HepG2 (cell line): Measurements from ENCODE around the gene SCFD2. TPM values are rescaled to one million over a fixed set of nuclear protein-coding genes. Genes with fewer than 3 reads are reported as not detected.

Experiments
- ATAC-seq: fragments of 200-7000 bp; cut with Tn5 transposase; 3 replicates; pipeline ENCODE4 v1.9.1; 2020; ENCODE audit warnings: mild to moderate bottlenecking, moderate library complexity
- BruUV-seq: library from RNA; stranded (reverse); fragments of 400-500 nt; replicated peaks from 2 replicates; lab custom pipeline; 2021; lab: Mats Ljungman, UMichigan
- CTCF ChIA-PET: fragments of 300-600 bp; formaldehyde crosslinking; extraction: SDS; loops from one replicate; lab custom pipeline; 2021; ENCODE audit warnings: low total read pairs, inconsistent platforms, low intra/inter-chr PET ratio; lab: Yijun Ruan, JAX
- POLR2A ChIA-PET: fragments of 350-600 bp; sonication (Branson Sonifier 250); formaldehyde crosslinking; loops from one replicate; lab custom pipeline; 2020; ENCODE audit warnings: antibody characterized with exemption, inconsistent platforms; lab: Yijun Ruan, JAX
- DNase-seq: peaks from one replicate; pipeline ENCODE4 v3.0.0-alpha.2; 2015; ENCODE audit warnings: low spot score
- FAIRE-seq: peaks from 3 replicates; lab custom pipeline; 2011; peaks lifted over from hg19 to GRCh38; lab: Jason Lieb, UNC
- H2AFZ ChIP-seq: one replicate; pipeline ENCODE4 v1.6.1; 2011; ENCODE audit warnings: low read length, inconsistent platforms
- H3K27ac ChIP-seq: fragments of 300-600 bp; 3 replicates; pipeline ENCODE4 v1.8.0; 2011; ENCODE audit warnings: mixed run types, mild to moderate bottlenecking, mixed read lengths, low read length, inconsistent platforms; ENCODE audit not compliant: insufficient read depth; ENCODE audit errors: extremely low read length
- H3K27me3 ChIP-seq, 2 experiments: fragments of 200-600 bp in 1 of 2; 2 replicates in 1 of 2; 3 replicates in 1 of 2; pipeline versions ENCODE4 v1.6.0 to v1.8.0; 2011; ENCODE audit warnings: low read length in 2 of 2, mild to moderate bottlenecking in 2 of 2, moderate library complexity in 2 of 2, inconsistent platforms in 1 of 2; ENCODE audit not compliant: insufficient read depth in 2 of 2, control insufficient read depth in 1 of 2
- H3K36me3 ChIP-seq, 2 experiments: fragments of 200-600 bp in 1 of 2; replicated peaks in 1 of 2; 2 replicates in 1 of 2; 3 replicates in 1 of 2; pipeline versions ENCODE4 v1.5.1 to v1.8.0; 2011; ENCODE audit warnings: low read length in 2 of 2, inconsistent platforms in 1 of 2; ENCODE audit not compliant: insufficient read depth in 2 of 2, control insufficient read depth in 1 of 2
- H3K4me1 ChIP-seq: 2 replicates; pipeline ENCODE4 v1.5.1; 2012; ENCODE audit warnings: low read length, inconsistent platforms; ENCODE audit not compliant: insufficient read depth
- H3K4me2 ChIP-seq: 2 replicates; pipeline ENCODE4 v1.6.0; 2011; ENCODE audit warnings: low read depth, low read length, inconsistent platforms
- H3K4me3 ChIP-seq, 3 experiments: fragments of 200-600 bp in 1 of 3; sonication (generic), shearing (Covaris generic) in 1 of 3; replicated peaks in 1 of 3; 2 replicates each; pipeline ENCODE4 v1.5.1; 2011 to 2016; ENCODE audit warnings: low read length in 3 of 3, inconsistent platforms in 2 of 3, low read depth in 2 of 3, mild to moderate bottlenecking in 2 of 3, control low read depth in 1 of 3, mixed read lengths in 1 of 3; ENCODE audit not compliant: insufficient read depth in 1 of 3
- H3K79me2 ChIP-seq: one replicate; pipeline ENCODE4 v1.6.1; 2011; ENCODE audit warnings: low read length, inconsistent platforms; ENCODE audit not compliant: insufficient read depth
- H3K9ac ChIP-seq: 2 replicates; pipeline ENCODE4 v1.6.0; 2011; ENCODE audit warnings: mild to moderate bottlenecking, low read depth, low read length, inconsistent platforms; ENCODE audit not compliant: insufficient read depth
- H3K9me3 ChIP-seq: 2 replicates; pipeline ENCODE4 v1.5.1; 2012; ENCODE audit warnings: mild to moderate bottlenecking, low read length
- H4K20me1 ChIP-seq: 2 replicates; pipeline ENCODE4 v1.6.0; 2011; ENCODE audit warnings: inconsistent platforms, mild to moderate bottlenecking, low read length, moderate library complexity; ENCODE audit not compliant: insufficient read depth
- ASH2L ChIP-seq: fragments of 300-600, 200-600 bp; sonication (generic); IDR thresholded peaks from 2 replicates; pipeline ENCODE4 v1.7.0; 2017; ENCODE audit warnings: low read depth, mild to moderate bottlenecking, moderate library complexity, mixed read lengths, low read length; ENCODE audit not compliant: insufficient read length
- ATF1 ChIP-seq: IDR thresholded peaks from 2 replicates; pipeline ENCODE4 v1.6.1; 2016; ENCODE audit warnings: mild to moderate bottlenecking, control low read depth
- ATF7 ChIP-seq, 2 experiments: fragments of 450-650 bp in 1 of 2; sonication (generic) in 1 of 2; formaldehyde crosslinking in 1 of 2; IDR thresholded peaks; 2 replicates each; pipeline versions ENCODE4 v1.4.0 to v1.6.1; 2016 to 2020; ENCODE audit warnings: antibody characterized with exemption in 1 of 2, mild to moderate bottlenecking in 1 of 2, missing genetic modification reagents in 1 of 2
- E2F1 ChIP-seq: sonication (generic); formaldehyde crosslinking; IDR thresholded peaks from 2 replicates; pipeline ENCODE4 v1.5.0; 2020; ENCODE audit warnings: missing genetic modification reagents
- FOXA1 ChIP-seq, 2 experiments: fragments of 450-650 bp in 1 of 2; sonication (generic) in 1 of 2; formaldehyde crosslinking in 1 of 2; IDR thresholded peaks; 2 replicates each; pipeline versions ENCODE4 v1.4.0 to v1.6.1; 2016 to 2020; ENCODE audit warnings: missing genetic modification reagents in 1 of 2
- GATA4 ChIP-seq: sonication (generic); IDR thresholded peaks from 2 replicates; pipeline ENCODE4 v1.6.1; 2016; ENCODE audit warnings: antibody characterized with exemption, low read depth, borderline replicate concordance
- NFE2L1 ChIP-seq: sonication (generic); formaldehyde crosslinking; IDR thresholded peaks from 2 replicates; pipeline ENCODE4 v1.4.0; 2020; ENCODE audit warnings: missing genetic modification reagents, mild to moderate bottlenecking, borderline replicate concordance
- PITX1 ChIP-seq: sonication (generic); formaldehyde crosslinking; IDR thresholded peaks from 2 replicates; pipeline ENCODE4 v1.5.1; 2020; ENCODE audit warnings: mild to moderate bottlenecking, missing genetic modification reagents
- TEAD3 ChIP-seq: optimal IDR thresholded peaks from 2 replicates; pipeline ENCODE3; 2016; ENCODE audit warnings: borderline replicate concordance
- UBTF ChIP-seq: sonication (generic); formaldehyde crosslinking; IDR thresholded peaks from 2 replicates; pipeline ENCODE4 v1.4.0; 2020; ENCODE audit warnings: mild to moderate bottlenecking, missing genetic modification reagents
- ZNF280D ChIP-seq: sonication (generic); formaldehyde crosslinking; IDR thresholded peaks from 2 replicates; pipeline ENCODE4 v1.5.1; 2020; ENCODE audit warnings: mild to moderate bottlenecking, missing genetic modification reagents
- ZNF382 ChIP-seq: sonication (generic); formaldehyde crosslinking; IDR thresholded peaks from 2 replicates; pipeline ENCODE4 v1.5.0; 2020; ENCODE audit warnings: missing genetic modification reagents, mild to moderate bottlenecking, borderline replicate concordance
- ZNF530 ChIP-seq: sonication (generic); formaldehyde crosslinking; IDR thresholded peaks from 2 replicates; pipeline ENCODE4 v1.5.0; 2020; ENCODE audit warnings: low read depth, mild to moderate bottlenecking, missing genetic modification reagents
- WGBS: methylation state at CpG from one replicate; pipeline ENCODE4 v1.1.6; 2017; ENCODE audit warnings: low lambda C conversion rate; 5-methylcytosine and 5-hydroxymethylcytosine counted together
- in situ Hi-C: cut with HindIII; loops from 2 replicates; pipeline ENCODE4 v1.10.0; 2017; ENCODE audit warnings: low pct_unique_long_range_greater_than_20kb; ENCODE audit not compliant: extremely low pct_ligation_motif_present
- intact Hi-C: fragments of 100-400 bp; cut with micrococcal nuclease; formaldehyde crosslinking; loops from one replicate; pipeline ENCODE4 v1.10.0; 2022; ENCODE audit not compliant: unreplicated experiment
- polyA plus RNA-seq, 8 experiments: library from polyadenylated mRNA; depleted of rRNA in 3 of 8; stranded (reverse) in 7 of 8; unstranded in 1 of 8; fragments of >200 nt; fragmentation: Illumina TruSeq in 4 of 8; extraction: Trizol in 4 of 8; gene quantifications; 2 replicates each; pipeline versions ENCODE4 v1.2.1 to v1.2.3, GENCODE V29; 2011 to 2016; ENCODE audit warnings: low read depth in 4 of 8, missing spikeins in 1 of 8, mixed read lengths in 1 of 8; ENCODE audit not compliant: insufficient read depth in 1 of 8
- total RNA-seq, 5 experiments: library from RNA; depleted of rRNA; stranded (reverse); fragments of >200 nt; fragmentation: Illumina TruSeq; extraction: Trizol; gene quantifications; 2 replicates each; pipeline ENCODE4 v1.2.3, GENCODE V29; 2016; ENCODE audit warnings: low read depth in 1 of 5

Gene SCFD2
- total and polyA plus RNA-seq, 2 of the 13 experiments (the other 11 are each of a cell fraction or from before 2014, with no cell fraction given) = 4.6 to 15.6 TPM

- peaks cover 25% of the 10 kb centered on the region for H3K4me1 ChIP-seq
- H3K27ac ChIP-seq = no peak overlapping the region
- intact Hi-C loops (no loop called here), in situ Hi-C loops (loop anchor here (10.0 to 25.0 kb wide), 5 partner anchors 363 to 1213 kb away; partner anchors contain the start of genes FIP1L1 and PDGFRA)
- no peak overlapping the region for H3K9ac ChIP-seq
- no peak for ATAC-seq
- H3K36me3 ChIP-seq = no peaks in the 10 kb centered on the region
- DNase-seq = no peak
- no peak overlapping the region for H2AFZ ChIP-seq
- H3K27me3 ChIP-seq = no peaks in the 10 kb centered on the region
- BruUV-seq = no TSS peak
- no peak overlapping the region for H3K4me2 ChIP-seq
- H4K20me1 ChIP-seq = no peaks in the 10 kb centered on the region
- H3K4me3 ChIP-seq = no peak overlapping the region
- ChIA-PET POLR2A (no interaction called here), CTCF (no interaction called here)
- no peak for FAIRE-seq
- H3K79me2 ChIP-seq = no peaks in the 10 kb centered on the region
- 91% methylated on average over 2 of the region's 2 CpGs for WGBS
- no peaks in the 10 kb centered on the region for H3K9me3 ChIP-seq
- TF ChIP-seq NFE2L1 (no peak), FOXA1 (IDR thresholded peaks at IDR 0.05) (no peak), FOXA1 (CRISPR knock-in tag; IDR thresholded peaks at IDR 0.05) (no peak), TEAD3 (CRISPR knock-in tag) (no peak), ASH2L (no peak), E2F1 (no peak), ZNF530 (no peak), ZNF382 (CRISPR knock-in tag) (no peak), ATF1 (CRISPR knock-in tag) (no peak), ATF7 (IDR thresholded peaks at IDR 0.05) (no peak), ATF7 (CRISPR knock-in tag; IDR thresholded peaks at IDR 0.05) (no peak), ZNF280D (CRISPR knock-in tag) (no peak), UBTF (CRISPR knock-in tag) (no peak), GATA4 (no peak), PITX1 (CRISPR knock-in tag) (no peak)
Measured at GRCh38 chr4:53011259-53011905, 354.5 kb downstream of the SCFD2 start.
